Right cardiac atrium (tissue), 5 donors: ENCODE measurements around the gene CTNNA3. TPM values are rescaled to one million over a fixed set of nuclear protein-coding genes. Genes with fewer than 3 reads are reported as not detected.

Experiments
- ATAC-seq, 2 donors: fragments of 200-7000 bp; cut with Tn5 transposase; one replicate each; pipeline versions ENCODE4 v1.8.0 to v1.9.1; 2020; ENCODE audit warnings: moderate library complexity in 2 of 2, mild to moderate bottlenecking in 1 of 2
- DNase-seq, 3 donors: peaks; one replicate each; pipeline ENCODE4 v3.0.0-alpha.2; 2020
- H3K27ac ChIP-seq: one replicate; pipeline ENCODE4 v1.5.1; 2013; ENCODE audit warnings: mild to moderate bottlenecking, low read length, control low read depth, moderate library complexity
- H3K27me3 ChIP-seq: one replicate; pipeline ENCODE4 v1.6.1; 2013; ENCODE audit not compliant: control insufficient read depth, insufficient read depth
- H3K4me1 ChIP-seq: one replicate; pipeline ENCODE4 v1.6.1; 2013; ENCODE audit warnings: low read length; ENCODE audit not compliant: control insufficient read depth, insufficient read depth
- H3K4me3 ChIP-seq: one replicate; pipeline ENCODE4 v1.5.1; 2013; ENCODE audit warnings: low read length, control low read depth
- H3K9me3 ChIP-seq: one replicate; pipeline ENCODE4 v1.6.1; 2013; ENCODE audit warnings: low read length; ENCODE audit not compliant: control insufficient read depth
- WGBS: extraction: QIAGEN DNeasy Blood & Tissue Kit; methylation state at CpG from one replicate; pipeline ENCODE4 v1.1.7; 2013; 5-methylcytosine and 5-hydroxymethylcytosine counted together
- intact Hi-C, 4 donors: fragments of 100-400 bp; cut with DNase I; formaldehyde crosslinking; loops; one replicate each; pipeline versions ENCODE4 v1.11.0 to v1.14.0; 2022 to 2023
- polyA plus RNA-seq: library from polyadenylated mRNA; stranded (reverse); fragments of 200-250 nt; gene quantifications from one replicate; pipeline ENCODE4 v1.2.3, GENCODE V29; 2013
- total RNA-seq, 4 donors: library from RNA; stranded (reverse); fragmentation: NEBNext Ultra II Directional; extraction: Animal tissue kit (Norgen Biotek cat#: 25700); gene quantifications; one replicate each; pipeline ENCODE4 v1.2.1, GENCODE V29; 2021
- donor health status: healthy with polysubstance abuse.
- donor health status: DM: no; HTN: yes; CAD: no.
- donor health status: DM: no; HTN: no; CAD: no.
- donor health status: DM: no; HTN: yes; CAD: no; lungs with severe emphysema.
- donor health status: DM: yes; HTN: yes; CAD: no.

Gene CTNNA3
- total and polyA plus RNA-seq, 5 donors, result 4.5 to 81.7 (median 67.7) TPM

- no peak overlapping the region for H3K4me3 ChIP-seq
- H3K4me1 ChIP-seq, result no peaks in the 10 kb centered on the region
- intact Hi-C loops, result no loop called here
- no peak overlapping the region for H3K27ac ChIP-seq
- ATAC-seq (no peak), DNase-seq (no peak)
- 86% methylated on average over 3 of the region's 3 CpGs for WGBS
- no peaks in the 10 kb centered on the region for H3K27me3 ChIP-seq
- no peaks in the 10 kb centered on the region for H3K9me3 ChIP-seq
Measured at GRCh38 chr10:66519616-66520015, 1176.4 kb downstream of the CTNNA3 start.

- Histone ChIP-seq H3K9me3 (no peaks in the 10 kb centered on the region), H3K27ac (no peak overlapping the region), H3K4me3 (no peak overlapping the region), H3K27me3 (no peaks in the 10 kb centered on the region), H3K4me1 (no peaks in the 10 kb centered on the region)
- ATAC-seq (no peak), DNase-seq (no peak)
- intact Hi-C loops, result no loop called here
- 59% methylated on average over 1 of the region's 1 CpG for WGBS
Measured at GRCh38 chr10:66514666-66515065, 1181.3 kb downstream of the CTNNA3 start.

- Histone ChIP-seq H3K4me3 (no peak overlapping the region), H3K27ac (no peak overlapping the region), H3K9me3 (no peaks in the 10 kb centered on the region), H3K27me3 (no peaks in the 10 kb centered on the region), H3K4me1 (no peaks in the 10 kb centered on the region)
- ATAC-seq (no peak), DNase-seq (no peak)
- 59% methylated on average over 2 of the region's 2 CpGs for WGBS
- intact Hi-C loops, result no loop called here
Measured at GRCh38 chr10:66513504-66513903, 1182.5 kb downstream of the CTNNA3 start.

GRCh38 chr10:66505003-66505657 is 1190.9 kb downstream of the CTNNA3 start:
- ATAC-seq (no peak), DNase-seq (no peak)
- intact Hi-C loops, result no loop called here
- H3K4me3 ChIP-seq, result no peak overlapping the region
- H3K27me3 ChIP-seq, result no peaks in the 10 kb centered on the region
- no peaks in the 10 kb centered on the region for H3K9me3 ChIP-seq
- H3K4me1 ChIP-seq, result no peaks in the 10 kb centered on the region
- 80% methylated on average over 2 of the region's 2 CpGs for WGBS
- H3K27ac ChIP-seq, result no peak overlapping the region

- DNase-seq (no peak), ATAC-seq (no peak)
- H3K27me3 ChIP-seq, result no peaks in the 10 kb centered on the region
- no peak overlapping the region for H3K27ac ChIP-seq
- intact Hi-C loops, result no loop called here
- no peaks in the 10 kb centered on the region for H3K9me3 ChIP-seq
- 84% methylated on average over 2 of the region's 2 CpGs for WGBS
- H3K4me3 ChIP-seq, result no peak overlapping the region
- no peaks in the 10 kb centered on the region for H3K4me1 ChIP-seq
Measured at GRCh38 chr10:66501356-66501755, 1194.6 kb downstream of the CTNNA3 start.

- ATAC-seq (no peak), DNase-seq (no peak)
- H3K9me3 ChIP-seq, result no peaks in the 10 kb centered on the region
- H3K27me3 ChIP-seq, result no peaks in the 10 kb centered on the region
- no peak overlapping the region for H3K4me3 ChIP-seq
- intact Hi-C loops, result no loop called here
- no peaks in the 10 kb centered on the region for H3K4me1 ChIP-seq
- no peak overlapping the region for H3K27ac ChIP-seq
Measured at GRCh38 chr10:66483966-66484365, 1212.0 kb downstream of the CTNNA3 start.

- Histone ChIP-seq H3K4me1 (no peaks in the 10 kb centered on the region), H3K27ac (no peak overlapping the region), H3K27me3 (no peaks in the 10 kb centered on the region), H3K9me3 (no peaks in the 10 kb centered on the region), H3K4me3 (no peak overlapping the region)
- DNase-seq, result no peak
- WGBS, result 57% methylated on average over 1 of the region's 1 CpG
- intact Hi-C loops, result no loop called here
- no peak for ATAC-seq
Measured at GRCh38 chr10:66472156-66472555, 1223.8 kb downstream of the CTNNA3 start.

GRCh38 chr10:66467042-66467441 is 1229.0 kb downstream of the CTNNA3 start:
- no peaks in the 10 kb centered on the region for H3K4me1 ChIP-seq
- no peaks in the 10 kb centered on the region for H3K27me3 ChIP-seq
- H3K4me3 ChIP-seq, result no peak overlapping the region
- DNase-seq (no peak), ATAC-seq (no peak)
- H3K27ac ChIP-seq, result no peak overlapping the region
- H3K9me3 ChIP-seq, result no peaks in the 10 kb centered on the region
- intact Hi-C loops, result no loop called here
- 89% methylated on average over 1 of the region's 1 CpG for WGBS

- ATAC-seq, result no peak
- Histone ChIP-seq H3K27me3 (no peaks in the 10 kb centered on the region), H3K9me3 (no peaks in the 10 kb centered on the region), H3K4me1 (no peaks in the 10 kb centered on the region), H3K27ac (no peak overlapping the region), H3K4me3 (no peak overlapping the region)
- intact Hi-C loops, result no loop called here
- no peak for DNase-seq
Measured at GRCh38 chr10:66466622-66467021, 1229.4 kb downstream of the CTNNA3 start.

GRCh38 chr10:66463611-66464010 is 1232.4 kb downstream of the CTNNA3 start:
- Histone ChIP-seq H3K4me3 (no peak overlapping the region), H3K9me3 (no peaks in the 10 kb centered on the region), H3K4me1 (no peaks in the 10 kb centered on the region), H3K27ac (no peak overlapping the region), H3K27me3 (no peaks in the 10 kb centered on the region)
- DNase-seq, result no peak
- ATAC-seq, result no peak
- intact Hi-C loops, result no loop called here
- 70% methylated on average over 3 of the region's 3 CpGs for WGBS

- H3K9me3 ChIP-seq, result no peaks in the 10 kb centered on the region
- ATAC-seq, result no peak
- intact Hi-C loops, result no loop called here
- no peak overlapping the region for H3K4me3 ChIP-seq
- H3K27me3 ChIP-seq, result no peaks in the 10 kb centered on the region
- no peak overlapping the region for H3K27ac ChIP-seq
- no peaks in the 10 kb centered on the region for H3K4me1 ChIP-seq
- WGBS, result 68% methylated on average over 1 of the region's 1 CpG
- no peak for DNase-seq
Measured at GRCh38 chr10:66457629-66458028, 1238.4 kb downstream of the CTNNA3 start.

GRCh38 chr10:66455304-66455703 is 1240.7 kb downstream of the CTNNA3 start:
- ATAC-seq, result no peak
- 63% methylated on average over 2 of the region's 2 CpGs for WGBS
- Histone ChIP-seq H3K27me3 (no peaks in the 10 kb centered on the region), H3K27ac (no peak overlapping the region), H3K4me3 (no peak overlapping the region), H3K4me1 (no peaks in the 10 kb centered on the region), H3K9me3 (no peaks in the 10 kb centered on the region)
- intact Hi-C loops, result no loop called here
- DNase-seq, result no peak
